NCI-H2196 (cell line): Measurements from ENCODE around the gene MAP7.
"Not testable (repeated sequence)": the region's sequence is repeated elsewhere in the genome, so short reads cannot be mapped to it uniquely, and the experiment has no call there.

Experiments
- DNase-seq: peaks from one replicate; lab custom pipeline; 2025; ENCODE audit not compliant: unreplicated experiment; lab: John Stamatoyannopoulos, UW

Gene MAP7

GRCh38 chr6:136471922-136472321 lies 78.3 kb downstream of the MAP7 start:
- no peak for DNase-seq

DNA sequence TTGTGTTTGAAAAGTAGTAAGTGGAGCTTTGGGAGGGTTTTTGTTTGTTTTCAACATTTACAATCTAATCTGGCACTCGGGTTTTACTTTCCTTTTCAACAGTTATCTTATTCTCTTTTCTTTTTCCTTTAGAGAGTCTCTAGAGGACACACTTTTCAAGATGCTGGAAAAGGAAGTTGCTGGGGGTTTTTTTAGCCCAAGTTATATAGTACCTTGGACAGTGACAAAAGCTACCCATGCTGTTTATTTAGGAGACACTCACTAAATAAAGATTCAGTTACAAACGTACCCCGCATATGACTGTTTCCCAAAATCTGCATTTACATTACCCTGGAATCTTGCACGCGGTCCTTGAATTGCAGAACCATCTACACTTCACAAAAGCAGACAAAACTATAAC lies 78.8 kb downstream of the MAP7 start:
- DNase-seq = no peak

- no peak for DNase-seq
Observed at GRCh38 chr6:136470044-136470443, 80.2 kb downstream of the MAP7 start.

GRCh38 chr6:136469154-136469553 lies 81.1 kb downstream of the MAP7 start:
- DNase-seq = no peak

DNA sequence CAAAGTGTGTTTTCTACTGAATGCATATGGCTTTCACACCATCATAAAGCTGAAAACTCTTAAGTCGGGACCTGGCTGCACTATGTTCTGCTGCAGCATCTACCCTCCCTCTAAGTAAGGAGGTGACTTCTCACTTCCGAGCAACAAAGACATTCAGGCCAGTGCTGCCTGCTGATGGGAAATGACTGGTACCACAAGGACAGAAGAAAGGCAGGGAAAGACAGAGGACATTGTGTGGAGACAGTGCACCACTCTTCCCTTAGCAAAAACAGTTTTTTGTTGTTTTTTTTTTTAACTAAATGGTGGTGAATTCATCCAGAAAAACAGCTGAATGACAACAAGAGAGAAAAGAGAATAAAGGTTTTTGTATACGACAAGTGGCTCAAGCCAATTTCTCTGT lies 81.5 kb downstream of the MAP7 start:
- no peak for DNase-seq

DNA sequence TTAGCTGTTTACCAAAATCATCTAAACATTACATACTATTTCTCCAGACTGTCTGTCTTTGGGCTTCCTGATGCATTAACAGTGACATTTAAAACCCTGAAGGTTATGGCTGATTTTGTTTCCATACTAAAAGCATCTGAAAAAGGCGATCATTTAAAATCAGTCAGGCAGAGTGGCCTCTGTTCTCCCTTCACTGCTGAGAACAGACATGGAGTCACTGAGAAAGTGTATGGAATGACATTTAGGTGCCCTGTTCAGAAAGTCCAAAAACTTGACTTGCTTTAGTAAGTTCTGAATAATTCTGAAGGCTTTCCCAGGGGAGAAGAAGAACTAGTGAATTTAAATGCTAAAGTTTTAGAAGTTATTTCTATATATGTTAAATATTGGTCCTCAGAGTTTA lies 83.0 kb downstream of the MAP7 start:
- DNase-seq = no peak

DNA sequence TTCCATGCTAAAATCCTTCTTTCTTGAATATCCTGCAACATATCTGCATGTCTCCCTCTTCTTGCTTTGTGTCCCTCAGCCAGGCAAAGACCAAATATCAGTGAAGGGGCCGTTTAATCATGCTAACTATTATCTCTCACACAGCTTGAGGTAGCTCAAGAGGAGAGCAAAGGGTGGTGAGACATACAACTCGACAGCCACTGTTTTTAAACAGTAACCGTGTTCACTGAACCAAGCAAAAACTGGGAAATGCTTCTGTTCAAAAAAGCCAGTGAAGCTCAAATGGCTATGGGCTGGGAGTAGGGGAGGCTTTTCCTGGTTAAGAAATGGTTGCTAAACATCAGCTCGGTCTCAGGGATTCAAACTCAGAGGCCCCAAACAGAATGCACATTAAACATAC lies 83.4 kb downstream of the MAP7 start:
- DNase-seq = peak; percentile 25

GRCh38 chr6:136465766-136466303 lies 84.4 kb downstream of the MAP7 start:
- DNase-seq = no peak

DNA sequence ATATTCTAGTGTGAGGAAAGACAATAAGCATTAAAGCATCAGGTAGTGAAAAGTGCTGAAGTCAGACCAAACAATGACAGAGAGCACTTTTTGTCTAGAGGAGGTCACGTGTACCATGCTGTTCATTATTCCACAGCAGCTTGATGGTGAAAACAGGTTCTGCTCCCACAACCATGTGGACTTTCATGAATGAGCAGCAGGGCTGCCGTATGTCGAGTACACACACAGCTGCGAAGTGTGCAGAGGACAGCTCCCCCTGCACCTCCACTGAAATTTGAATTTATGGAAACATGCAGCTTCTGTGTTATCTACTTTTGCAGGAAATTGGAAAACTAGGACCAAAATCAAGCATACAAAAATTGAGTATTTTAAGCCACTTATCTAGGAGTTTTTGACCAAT lies 85.3 kb downstream of the MAP7 start:
- DNase-seq = no peak

- no peak for DNase-seq
Observed at GRCh38 chr6:136464148-136464547, 86.1 kb downstream of the MAP7 start.

DNA sequence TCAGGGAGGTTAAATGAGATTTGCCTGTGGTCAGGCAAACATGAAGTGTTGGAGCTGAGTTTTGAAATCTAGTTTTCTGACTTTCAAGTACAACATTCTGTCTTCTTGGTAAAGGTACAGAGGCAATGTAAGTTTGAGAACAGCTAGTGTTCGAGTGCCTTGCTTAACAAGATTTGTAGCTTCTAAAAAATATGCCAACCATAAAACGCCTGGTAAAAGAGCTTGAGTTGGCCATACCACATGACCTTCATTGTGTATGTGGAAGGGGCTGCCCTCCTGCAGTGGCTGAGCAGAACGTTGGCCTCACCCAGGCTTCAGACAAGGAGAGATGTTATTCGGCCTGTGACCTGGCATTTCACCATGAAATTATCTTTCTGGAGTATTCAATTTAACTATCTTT lies 86.5 kb downstream of the MAP7 start:
- no peak for DNase-seq

- no peak for DNase-seq
Observed at GRCh38 chr6:136446579-136447187, 103.5 kb downstream of the MAP7 start.

DNA sequence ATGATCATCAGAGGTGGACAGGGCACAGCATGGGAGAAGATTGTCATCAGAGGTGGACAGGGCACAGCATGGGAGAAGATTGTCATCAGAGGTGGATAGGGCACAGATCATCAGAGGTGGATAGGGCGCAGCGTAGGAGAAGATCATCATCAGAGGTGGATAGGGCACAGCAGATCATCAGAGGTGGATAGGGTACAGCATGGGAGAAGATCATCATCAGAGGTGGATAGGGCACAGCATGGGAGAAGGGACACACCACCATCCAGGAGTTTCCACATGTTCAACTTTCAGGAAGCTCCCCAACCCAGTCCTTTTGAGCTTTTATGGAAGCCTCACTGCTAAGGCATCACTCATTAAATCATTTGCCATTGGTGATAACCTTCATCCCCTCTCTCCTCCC lies 104.1 kb downstream of the MAP7 start:
- no peak for DNase-seq

- DNase-seq = no peak
Observed at GRCh38 chr6:136445063-136445462, 105.2 kb downstream of the MAP7 start.

- no peak for DNase-seq
Observed at GRCh38 chr6:136440203-136440602, 110.0 kb downstream of the MAP7 start.

DNA sequence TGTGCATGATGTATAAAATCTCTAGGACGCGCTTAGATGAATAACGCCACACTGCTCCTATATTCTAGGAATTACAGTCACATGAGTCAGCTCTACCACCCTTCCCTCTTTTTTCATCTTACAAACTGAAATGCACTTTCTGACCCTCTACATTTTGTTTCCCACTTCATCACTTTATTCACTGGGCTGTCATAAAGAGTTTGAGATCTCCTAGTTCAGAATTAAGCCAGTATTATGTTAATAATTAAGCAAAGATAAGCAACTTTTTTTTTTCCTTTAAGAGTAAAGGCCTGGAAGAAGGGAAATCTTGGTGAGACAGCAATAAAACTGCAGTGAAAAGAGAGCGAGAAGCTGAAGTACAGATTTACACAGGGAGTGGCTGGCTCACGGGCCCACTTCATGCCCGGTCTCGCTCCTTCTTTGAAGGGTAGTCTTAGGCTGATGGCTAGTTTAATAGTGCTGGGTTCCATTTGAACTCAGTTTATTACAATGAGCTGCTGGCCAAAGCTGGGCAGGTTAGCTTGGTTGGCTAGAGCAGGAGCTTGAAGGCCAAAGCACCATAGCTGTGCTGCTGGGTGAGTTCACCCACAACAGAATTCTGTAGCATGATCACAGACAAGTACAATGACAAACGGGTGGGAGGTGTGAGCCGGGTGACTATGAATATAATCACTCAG lies 110.6 kb downstream of the MAP7 start:
- no peak for DNase-seq

- no peak for DNase-seq
Observed at GRCh38 chr6:136438441-136438840, 111.8 kb downstream of the MAP7 start.

DNA sequence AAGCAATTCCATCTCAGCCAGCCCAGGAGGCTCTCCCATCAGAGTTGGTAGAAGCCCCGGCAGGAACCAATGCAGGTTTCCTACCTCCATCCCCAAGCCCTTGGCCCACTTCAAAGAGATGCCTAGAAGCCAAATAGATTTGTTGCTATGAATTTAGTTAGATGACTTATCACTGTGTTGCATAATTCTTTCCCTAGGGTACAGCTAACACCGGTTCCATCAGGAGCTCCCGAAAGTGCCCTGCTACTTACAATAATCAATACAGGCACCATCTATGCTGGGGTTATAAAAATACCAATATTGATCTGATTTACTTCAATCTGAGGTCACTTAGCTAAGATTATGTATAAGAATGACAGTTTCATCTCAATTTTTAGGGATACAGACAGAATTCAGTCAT lies 113.0 kb downstream of the MAP7 start:
- no peak for DNase-seq

DNA sequence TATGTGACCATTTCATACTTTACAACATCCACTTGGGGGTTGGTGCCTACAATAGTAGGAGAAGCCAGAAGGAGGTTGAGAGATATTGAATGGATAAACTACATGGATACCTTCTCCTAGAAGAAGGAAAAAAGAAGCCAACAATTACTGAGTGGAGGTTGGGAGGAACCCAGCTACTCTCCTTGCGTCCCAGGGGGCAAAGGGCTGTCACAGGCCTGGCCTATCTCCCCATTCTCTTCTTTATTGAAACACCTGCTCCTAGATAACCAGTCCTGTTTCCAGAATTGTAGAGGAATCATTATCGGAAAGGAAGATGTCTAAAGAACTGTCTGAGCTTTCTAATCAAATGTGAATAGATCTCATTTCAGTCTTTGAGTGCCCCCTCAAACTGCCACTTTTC lies 115.1 kb downstream of the MAP7 start:
- DNase-seq = no peak

DNA sequence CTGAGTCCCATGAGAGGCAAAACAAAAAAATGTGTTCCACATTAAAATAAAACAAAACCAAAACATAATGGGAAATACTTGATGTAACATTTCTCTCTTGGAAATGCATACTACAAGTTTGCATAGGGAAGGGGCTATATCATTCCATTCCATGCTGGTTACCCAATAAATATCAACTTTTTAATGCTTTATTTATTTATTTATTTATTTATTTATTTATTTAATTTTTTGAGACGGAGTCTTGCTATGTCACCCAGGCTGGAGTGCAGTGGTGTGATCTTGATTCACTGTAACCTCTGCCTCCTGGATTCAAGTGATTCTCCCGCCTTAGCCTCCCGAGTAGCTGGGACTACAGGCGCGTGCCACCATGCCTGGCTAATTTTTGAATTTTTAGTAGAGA lies 118.9 kb downstream of the MAP7 start:
- DNase-seq = not testable (repeated sequence)

DNA sequence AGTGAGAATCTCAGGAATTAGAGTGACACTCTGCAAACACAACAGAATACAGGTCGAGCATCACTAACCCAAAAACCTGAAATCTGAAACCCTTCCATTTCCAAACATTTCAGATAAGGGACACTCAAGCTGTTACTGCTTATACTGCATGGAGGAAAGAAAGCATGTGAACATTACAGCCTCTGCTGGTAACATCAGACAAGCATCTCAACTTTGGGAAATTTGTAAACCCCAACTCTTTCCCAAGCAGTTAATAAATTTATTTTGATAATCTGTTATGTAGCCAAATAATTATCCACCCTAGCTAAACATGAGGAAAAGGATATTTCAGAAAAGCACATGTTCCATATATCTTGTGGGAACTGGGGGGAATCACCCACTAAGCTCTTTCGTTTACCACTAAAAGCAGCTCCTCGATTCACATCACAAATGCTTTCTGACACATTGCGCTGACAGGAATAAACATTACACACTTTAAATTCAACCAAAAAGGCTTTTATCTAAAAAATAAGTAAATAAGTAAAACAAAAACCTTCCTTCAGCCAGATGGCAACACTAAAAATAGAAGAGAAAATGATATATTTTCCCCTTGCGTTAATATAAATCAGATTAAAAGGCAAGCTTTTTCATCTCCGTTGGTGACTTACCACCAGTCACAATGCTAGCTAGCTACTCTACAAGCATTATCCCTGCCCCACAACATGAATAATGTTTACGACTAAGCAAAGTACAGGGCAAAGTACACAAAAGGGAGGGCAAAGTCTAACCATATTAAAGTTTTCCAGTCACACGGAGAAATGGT lies 120.8 kb downstream of the MAP7 start:
- DNase-seq = no peak

DNA sequence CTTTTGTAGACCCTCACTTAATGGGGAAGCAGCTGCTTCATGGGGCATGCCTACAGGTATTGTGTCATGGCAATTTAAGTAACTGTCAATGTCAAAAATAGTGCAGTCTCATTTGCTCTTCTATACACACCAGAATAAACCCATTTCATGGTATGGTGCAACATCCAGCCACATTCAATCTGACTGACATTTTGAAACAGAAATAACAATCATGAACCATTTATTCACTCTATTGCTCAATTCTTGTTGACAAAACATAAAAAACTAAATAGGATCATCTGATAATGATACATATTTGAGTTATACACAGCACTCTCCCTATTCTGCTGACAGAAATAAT lies 122.9 kb downstream of the MAP7 start:
- no peak for DNase-seq
